GM18858 (cell line): ENCODE data around the gene BRCA2.

ENCODE experiments used
- ATAC-seq: cut with Tn5 transposase; IDR thresholded peaks from one replicate; pipeline ENCODE4 v1.9.1; 2021; ENCODE audit not compliant: unreplicated experiment

BRCA2 gene

GRCh38 chr13:32427852-32428580, 112.7 kb downstream of the BRCA2 start, which contains the start of gene N4BP2L1:
Gene N4BP2L1 (minus strand): TSS chr13:32428130. CDS start chr13:32428082, 48 bp downstream.
- peak; percentile 56 for ATAC-seq

- no peak for ATAC-seq
Measured at GRCh38 chr13:32428581-32429432, 113.5 kb downstream of the BRCA2 start.

GRCh38 chr13:32429433-32429909, 114.2 kb downstream of the BRCA2 start:
- no peak for ATAC-seq

GRCh38 chr13:32430018-32430747, 114.9 kb downstream of the BRCA2 start:
- ATAC-seq = no peak

GRCh38 chr13:32431361-32431760, 116.1 kb downstream of the BRCA2 start:
- no peak for ATAC-seq

- ATAC-seq = no peak
Measured at GRCh38 chr13:32432856-32433255, 117.5 kb downstream of the BRCA2 start.

GRCh38 chr13:32438871-32439270, 123.6 kb downstream of the BRCA2 start:
- ATAC-seq = no peak

- peak; percentile 45 for ATAC-seq
Measured at GRCh38 chr13:32443111-32443510, 127.8 kb downstream of the BRCA2 start.

- no peak for ATAC-seq
Measured at GRCh38 chr13:32445461-32445860, 130.2 kb downstream of the BRCA2 start.

GRCh38 chr13:32446220-32446619, 130.9 kb downstream of the BRCA2 start:
- no peak for ATAC-seq

GRCh38 chr13:32446773-32447465, 131.6 kb downstream of the BRCA2 start:
- ATAC-seq = no peak

- no peak for ATAC-seq
Measured at GRCh38 chr13:32447894-32448623, 132.8 kb downstream of the BRCA2 start.

GRCh38 chr13:32448972-32449371, 133.7 kb downstream of the BRCA2 start:
- ATAC-seq = no peak
